Uterus (tissue), 2 donors: ENCODE measurements around the gene LTF.

Experiments
- POLR2A ChIP-seq, 2 donors: fragments of 450-650 bp; IDR thresholded peaks; one replicate each; pipeline ENCODE4 v1.6.1; 2016; ENCODE audit warnings: antibody characterized with exemption in 2 of 2, mild to moderate bottlenecking in 1 of 2, moderate library complexity in 1 of 2
- TF ChIP-seq, protein P1 (sequence below), 4 experiments: fragments of 200-600 bp in 2 of 4; fragments of 450-650 bp in 2 of 4; sonication (generic) in 2 of 4; IDR thresholded peaks; one replicate each; pipeline ENCODE4 v1.5.1; 2016 to 2019; ENCODE audit warnings: antibody characterized with exemption in 4 of 4, mild to moderate bottlenecking in 2 of 4, moderate library complexity in 1 of 4

GRCh38 chr3:46489875-46490274, 25.2 kb upstream of the LTF start:
- TF ChIP-seq POLR2A (IDR thresholded peaks at IDR 0.05): no peak
- TF ChIP-seq, protein P1, sequence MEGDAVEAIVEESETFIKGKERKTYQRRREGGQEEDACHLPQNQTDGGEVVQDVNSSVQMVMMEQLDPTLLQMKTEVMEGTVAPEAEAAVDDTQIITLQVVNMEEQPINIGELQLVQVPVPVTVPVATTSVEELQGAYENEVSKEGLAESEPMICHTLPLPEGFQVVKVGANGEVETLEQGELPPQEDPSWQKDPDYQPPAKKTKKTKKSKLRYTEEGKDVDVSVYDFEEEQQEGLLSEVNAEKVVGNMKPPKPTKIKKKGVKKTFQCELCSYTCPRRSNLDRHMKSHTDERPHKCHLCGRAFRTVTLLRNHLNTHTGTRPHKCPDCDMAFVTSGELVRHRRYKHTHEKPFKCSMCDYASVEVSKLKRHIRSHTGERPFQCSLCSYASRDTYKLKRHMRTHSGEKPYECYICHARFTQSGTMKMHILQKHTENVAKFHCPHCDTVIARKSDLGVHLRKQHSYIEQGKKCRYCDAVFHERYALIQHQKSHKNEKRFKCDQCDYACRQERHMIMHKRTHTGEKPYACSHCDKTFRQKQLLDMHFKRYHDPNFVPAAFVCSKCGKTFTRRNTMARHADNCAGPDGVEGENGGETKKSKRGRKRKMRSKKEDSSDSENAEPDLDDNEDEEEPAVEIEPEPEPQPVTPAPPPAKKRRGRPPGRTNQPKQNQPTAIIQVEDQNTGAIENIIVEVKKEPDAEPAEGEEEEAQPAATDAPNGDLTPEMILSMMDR (IDR thresholded peaks at IDR 0.05): no peak
